ENCODE results near the gene PGM2L1.

DNA sequence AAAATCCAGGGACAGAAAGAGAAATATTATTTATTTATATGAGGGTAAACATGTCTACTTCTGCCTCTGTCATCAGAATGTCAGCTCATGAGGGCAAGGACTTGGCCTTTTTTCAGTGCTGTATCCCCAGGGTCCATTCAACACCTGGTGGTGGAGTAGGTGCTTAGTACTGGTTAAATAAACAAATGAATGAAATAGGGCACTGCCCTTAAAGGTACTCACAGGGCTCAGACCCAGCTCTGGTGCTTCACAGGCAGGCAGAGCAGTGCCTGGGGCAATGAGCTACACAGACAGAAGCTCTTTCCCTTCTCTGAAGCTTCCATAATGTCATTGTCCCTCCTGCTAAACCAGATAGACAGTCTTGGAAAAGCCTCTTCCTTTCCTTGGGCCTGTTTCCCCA, 117.7 kb downstream of the PGM2L1 start:
- no peak for TF ChIP-seq POLR2AphosphoS5 (IDR thresholded peaks at IDR 0.05; ENCODE audit: low read depth)
- TF ChIP-seq, protein P1, sequence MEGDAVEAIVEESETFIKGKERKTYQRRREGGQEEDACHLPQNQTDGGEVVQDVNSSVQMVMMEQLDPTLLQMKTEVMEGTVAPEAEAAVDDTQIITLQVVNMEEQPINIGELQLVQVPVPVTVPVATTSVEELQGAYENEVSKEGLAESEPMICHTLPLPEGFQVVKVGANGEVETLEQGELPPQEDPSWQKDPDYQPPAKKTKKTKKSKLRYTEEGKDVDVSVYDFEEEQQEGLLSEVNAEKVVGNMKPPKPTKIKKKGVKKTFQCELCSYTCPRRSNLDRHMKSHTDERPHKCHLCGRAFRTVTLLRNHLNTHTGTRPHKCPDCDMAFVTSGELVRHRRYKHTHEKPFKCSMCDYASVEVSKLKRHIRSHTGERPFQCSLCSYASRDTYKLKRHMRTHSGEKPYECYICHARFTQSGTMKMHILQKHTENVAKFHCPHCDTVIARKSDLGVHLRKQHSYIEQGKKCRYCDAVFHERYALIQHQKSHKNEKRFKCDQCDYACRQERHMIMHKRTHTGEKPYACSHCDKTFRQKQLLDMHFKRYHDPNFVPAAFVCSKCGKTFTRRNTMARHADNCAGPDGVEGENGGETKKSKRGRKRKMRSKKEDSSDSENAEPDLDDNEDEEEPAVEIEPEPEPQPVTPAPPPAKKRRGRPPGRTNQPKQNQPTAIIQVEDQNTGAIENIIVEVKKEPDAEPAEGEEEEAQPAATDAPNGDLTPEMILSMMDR (conservative IDR thresholded peaks at IDR 0.05; ENCODE audit: low read depth in 2 of 2): no peak
- TF ChIP-seq EZH2 (IDR thresholded peaks at IDR 0.05; ENCODE audit: low read depth, unreplicated experiment): no peak
- no peak for TF ChIP-seq EZH2phosphoT487 (IDR thresholded peaks at IDR 0.05; ENCODE audit: unreplicated experiment)
- TF ChIP-seq REST (IDR thresholded peaks at IDR 0.05; ENCODE audit: unreplicated experiment): no peak
- TF ChIP-seq JUNB (IDR thresholded peaks at IDR 0.05; ENCODE audit: unreplicated experiment): no peak
- TF ChIP-seq ZNF114 (CRISPR knock-in tag; IDR thresholded peaks at IDR 0.05): no peak
- TF ChIP-seq STAT1 (IDR thresholded peaks at IDR 0.05; ENCODE audit: unreplicated experiment): no peak
